ENCODE data around the gene RPS6KA4. TPM values are rescaled to one million over a fixed set of nuclear protein-coding genes. Genes with fewer than 3 reads are reported as not detected.
"Not testable (repeated sequence)": the region's sequence is repeated elsewhere in the genome, so short reads cannot be mapped to it uniquely, and the experiment has no call there.

RPS6KA4 gene
- total RNA-seq, 1 donor from 2014 or later = 36.1 TPM

GRCh38 chr11:64415286-64415685 is 56.3 kb downstream of the RPS6KA4 start:
- Histone ChIP-seq H3K36me3 (no peaks in the 10 kb centered on the region), H3K27ac (no peak overlapping the region)

GRCh38 chr11:64415996-64416728 is 57.2 kb downstream of the RPS6KA4 start:
- intact Hi-C loops (cut with DNase I) = no loop called here
- TF ChIP-seq CTCF (IDR thresholded peaks at IDR 0.05) = no peak
- Histone ChIP-seq H3K27ac (no peak overlapping the region), H3K9me3 (no peaks in the 10 kb centered on the region), H3K4me1 (no peaks in the 10 kb centered on the region), H3K27me3 (ENCODE audit: low read depth) (no peaks in the 10 kb centered on the region), H3K4me3 (no peak overlapping the region), H3K36me3 (no peaks in the 10 kb centered on the region)
- DNase-seq (no peak), ATAC-seq (no peak)

More at GRCh38 chr11:64415286-64415685, 56.3 kb downstream of the RPS6KA4 start:
- no peak for TF ChIP-seq CTCF (IDR thresholded peaks at IDR 0.05)
- Histone ChIP-seq H3K27me3 (ENCODE audit: low read depth) (no peaks in the 10 kb centered on the region), H3K4me3 (no peak overlapping the region), H3K4me1 (peaks cover 1% of the 10 kb centered on the region), H3K9me3 (no peaks in the 10 kb centered on the region)
- intact Hi-C loops (cut with DNase I) = no loop called here
- no peak for DNase-seq
- no peak for ATAC-seq

DNA sequence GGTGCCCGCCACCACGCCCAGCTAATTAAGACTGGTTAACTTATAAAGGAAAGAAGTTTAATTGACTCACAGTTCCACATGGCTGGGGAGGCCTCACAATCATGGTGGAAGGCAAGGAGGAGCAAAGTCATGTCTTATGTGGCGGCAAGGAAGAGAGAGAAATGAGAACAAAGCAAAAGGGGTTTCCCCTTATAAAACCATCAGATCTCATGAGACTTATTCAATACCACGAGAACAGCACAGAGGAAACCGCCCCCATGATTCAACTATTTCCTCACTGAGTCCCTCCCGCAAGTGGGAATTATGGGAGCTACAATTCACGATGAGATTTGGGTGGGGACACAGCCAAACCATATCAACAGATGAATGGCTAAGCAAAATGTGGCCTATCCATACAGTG is 59.3 kb downstream of the RPS6KA4 start:
- ATAC-seq; H3K27me3 ChIP-seq (ENCODE audit: low read depth); H3K4me3 ChIP-seq; DNase-seq; H3K4me1 ChIP-seq; intact Hi-C loops (cut with DNase I); H3K27ac ChIP-seq; H3K36me3 ChIP-seq; H3K9me3 ChIP-seq: not testable (repeated sequence)

- DNase-seq (no peak), ATAC-seq (no peak)
- Histone ChIP-seq H3K9me3 (peaks cover 8% of the 10 kb centered on the region), H3K27ac (no peak overlapping the region), H3K27me3 (ENCODE audit: low read depth) (no peaks in the 10 kb centered on the region), H3K36me3 (no peaks in the 10 kb centered on the region), H3K4me1 (no peaks in the 10 kb centered on the region), H3K4me3 (no peak overlapping the region)
- intact Hi-C loops (cut with DNase I) = no loop called here
- no peak for TF ChIP-seq CTCF (IDR thresholded peaks at IDR 0.05)
Observed at GRCh38 chr11:64419257-64419790, 60.4 kb downstream of the RPS6KA4 start.

DNA sequence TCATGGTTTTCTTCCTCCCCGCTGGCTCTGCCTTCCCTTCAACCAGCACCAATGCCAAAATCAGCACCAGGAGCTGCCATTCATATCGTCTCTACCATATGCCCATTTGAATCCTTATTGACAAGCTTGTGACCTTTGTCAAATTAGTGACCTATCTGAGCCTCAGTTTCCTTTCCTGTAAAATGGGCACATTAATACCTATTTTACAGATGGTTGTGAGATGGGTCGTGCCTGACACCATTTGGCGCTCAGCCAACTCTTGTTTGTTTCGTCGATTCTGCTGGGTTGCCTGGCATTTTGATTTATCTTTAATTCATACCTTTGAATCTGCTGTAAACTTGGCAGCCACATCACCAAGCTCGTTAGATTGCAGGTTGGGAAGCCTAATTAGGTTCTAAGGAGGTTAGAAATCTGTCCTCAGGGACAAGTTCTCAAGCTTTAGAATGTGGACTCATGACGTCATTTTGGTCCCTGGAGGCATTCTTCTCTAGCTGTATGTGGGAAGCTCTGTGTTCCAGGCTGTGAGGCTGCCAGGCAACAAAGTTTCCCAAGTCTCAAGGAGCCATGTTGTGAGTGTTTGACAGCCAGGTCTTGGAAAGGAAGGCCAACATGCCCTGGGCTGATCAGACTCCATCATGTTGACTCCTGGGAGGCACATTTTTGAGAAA is 61.0 kb downstream of the RPS6KA4 start:
- H3K4me1 ChIP-seq = no peaks in the 10 kb centered on the region
- H3K27ac ChIP-seq = no peak overlapping the region
- intact Hi-C loops (cut with DNase I) = no loop called here
- peaks cover 8% of the 10 kb centered on the region for H3K9me3 ChIP-seq
- TF ChIP-seq CTCF (IDR thresholded peaks at IDR 0.05) = no peak
- no peak overlapping the region for H3K4me3 ChIP-seq
- DNase-seq (no peak), ATAC-seq (no peak)
- no peaks in the 10 kb centered on the region for H3K36me3 ChIP-seq
- H3K27me3 ChIP-seq (ENCODE audit: low read depth) = no peaks in the 10 kb centered on the region

Small RNA genes lying within 50 kb of the gene (microRNA-seq; reads per million reads assigned to microRNA genes)
- gene MIR1237 (ENCODE audit: borderline number of aligned reads) (2.0 reads per million), gene MIR7155 (ENCODE audit: borderline number of aligned reads) (not detected)

Other genes starting within 250 kb of the RPS6KA4 start
- gene MACROD1, start 193.0 kb upstream of the RPS6KA4 start, total RNA-seq = 15.0 TPM
- gene STIP1, start 173.0 kb upstream of the RPS6KA4 start, total RNA-seq = 125 TPM
- gene FERMT3, start 152.4 kb upstream of the RPS6KA4 start, total RNA-seq = 92.0 TPM
- gene TRPT1, start 133.0 kb upstream of the RPS6KA4 start, total RNA-seq = 27.8 TPM
- gene NUDT22, start 132.9 kb upstream of the RPS6KA4 start, total RNA-seq = 45.0 TPM
- gene DNAJC4, start 128.6 kb upstream of the RPS6KA4 start, total RNA-seq = 39.5 TPM
- 150 TPM for gene VEGFB, start 124.6 kb upstream of the RPS6KA4 start, total RNA-seq
- gene FKBP2, start 118.1 kb upstream of the RPS6KA4 start, total RNA-seq = 48.2 TPM
- gene PPP1R14B, start 112.2 kb upstream of the RPS6KA4 start, total RNA-seq = 55.4 TPM
- 31.8 TPM for gene PLCB3, start 107.6 kb upstream of the RPS6KA4 start, total RNA-seq
- gene BAD, start 74.5 kb upstream of the RPS6KA4 start, total RNA-seq = 51.6 TPM
- 37.7 TPM for gene GPR137, start 73.3 kb upstream of the RPS6KA4 start, total RNA-seq
- not detected for gene KCNK4, start 67.9 kb upstream of the RPS6KA4 start, total RNA-seq
- gene CATSPERZ, start 58.8 kb upstream of the RPS6KA4 start, total RNA-seq = not detected
- 47.9 TPM for gene ESRRA, start 53.6 kb upstream of the RPS6KA4 start, total RNA-seq
- gene TRMT112, start 41.6 kb upstream of the RPS6KA4 start, total RNA-seq = 178 TPM
- 203 TPM for gene PRDX5, start 41.0 kb upstream of the RPS6KA4 start, total RNA-seq
- 40.0 TPM for gene CCDC88B, start 19.0 kb upstream of the RPS6KA4 start, total RNA-seq
- not detected for gene SLC22A11, start 196.8 kb downstream of the RPS6KA4 start, total RNA-seq
- not detected for gene SLC22A12, start 232.1 kb downstream of the RPS6KA4 start, total RNA-seq